ENCODE results near the gene RPL3.

DNA sequence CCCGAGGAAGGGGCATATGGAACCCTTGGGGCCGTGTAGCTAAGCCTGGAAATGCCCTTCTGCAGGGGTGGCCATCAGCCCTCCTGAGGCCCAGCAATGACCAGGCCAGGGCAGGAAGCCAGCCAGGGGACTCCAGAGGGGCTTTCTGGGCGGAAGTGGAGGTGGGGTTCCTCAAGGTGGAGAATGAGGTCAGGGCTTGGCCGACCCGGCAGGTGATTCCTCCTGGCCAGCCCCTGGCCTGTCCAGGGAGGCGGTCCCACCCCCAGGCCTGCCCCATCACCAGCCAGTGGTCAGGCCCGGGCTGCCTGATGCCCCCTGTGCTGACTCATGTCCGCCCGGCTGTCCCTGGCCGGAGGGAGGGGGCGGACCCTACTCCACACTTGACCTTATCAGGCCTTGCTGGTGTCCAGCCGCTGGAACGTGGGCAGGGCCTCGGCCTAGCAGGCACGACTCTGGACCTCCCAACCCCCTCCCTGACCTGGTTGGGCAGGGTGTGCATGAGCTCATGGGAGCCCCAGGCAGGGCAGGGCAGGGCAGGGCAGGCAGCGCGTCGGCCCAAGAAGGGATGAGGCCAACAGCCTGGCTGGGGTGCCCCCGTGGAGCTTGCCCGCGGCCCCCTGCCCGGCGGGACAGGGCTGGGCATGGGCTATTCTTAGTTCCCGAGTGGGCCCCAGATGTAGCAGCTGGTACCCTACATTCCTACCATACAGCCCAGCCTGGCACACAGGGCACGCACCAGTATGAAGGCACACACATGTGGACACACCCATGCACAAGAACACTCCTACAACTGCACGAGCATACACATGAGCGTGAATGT, 35.9 kb downstream of the RPL3 start:
- TF ChIP-seq POLR2AphosphoS5 (IDR thresholded peaks at IDR 0.05; ENCODE audit: low read depth, low read length) = no peak
- TF ChIP-seq TAF1 (IDR thresholded peaks at IDR 0.05; ENCODE audit: low read depth, low read length) = no peak
- TF ChIP-seq POLR2A (IDR thresholded peaks at IDR 0.05; ENCODE audit: low read depth, low read length) = no peak

All from GM12891 (cell line).